HAP-1 (cell line): ENCODE data around the gene LY6G6C.
A peak's percentile ranks its signal among the peaks of the same experiment; 100 is the strongest.
"Not testable (repeated sequence)": the region's sequence is repeated elsewhere in the genome, so short reads cannot be mapped to it uniquely, and the experiment has no call there.

Source experiments
- DNase-seq, 2 experiments: peaks; one replicate each; pipeline ENCODE4 v3.0.0-alpha.2; 2016 to 2020; ENCODE audit warnings: low spot score in 2 of 2
- H3K27me3 ChIP-seq: fragments of 250-450 bp; sonication (Bioruptor Pico); 2 replicates; pipeline ENCODE4 v1.5.1; 2020; ENCODE audit warnings: low read depth, mild to moderate bottlenecking, moderate library complexity
- H3K36me3 ChIP-seq: fragments of 250-450 bp; sonication (Bioruptor Pico); replicated peaks from 2 replicates; pipeline ENCODE4 v1.5.1; 2020; ENCODE audit warnings: mild to moderate bottlenecking
- H3K4me1 ChIP-seq: fragments of 250-450 bp; sonication (Bioruptor Pico); 2 replicates; pipeline ENCODE4 v1.5.1; 2020; ENCODE audit warnings: mild to moderate bottlenecking
- H3K4me3 ChIP-seq: fragments of 250-450 bp; sonication (Bioruptor Pico); 2 replicates; pipeline ENCODE4 v1.5.1; 2020; ENCODE audit warnings: mild to moderate bottlenecking, moderate library complexity
- H3K9me3 ChIP-seq: fragments of 250-450 bp; sonication (Bioruptor Pico); 2 replicates; pipeline ENCODE4 v1.5.1; 2020; ENCODE audit warnings: mild to moderate bottlenecking, moderate library complexity
- in situ Hi-C: fragments of 300-500 bp; cut with MboI; formaldehyde crosslinking; loops from 3 replicates; pipeline ENCODE4 v1.14.3; 2020; ENCODE audit warnings: low sequenced_read_pairs, inconsistent platforms, mixed read lengths

The LY6G6C gene

GRCh38 chr6:31713991-31714684 is 7.4 kb downstream of the LY6G6C start:
- H3K36me3 ChIP-seq = no peaks in the 10 kb centered on the region
- in situ Hi-C loops = no loop called here
- H3K4me3 ChIP-seq = no peak overlapping the region
- no peaks in the 10 kb centered on the region for H3K9me3 ChIP-seq
- peaks cover 7% of the 10 kb centered on the region for H3K4me1 ChIP-seq
- H3K27me3 ChIP-seq = no peaks in the 10 kb centered on the region
- peak; percentile 23 to 38 for DNase-seq

- DNase-seq = no peak
- Histone ChIP-seq H3K27me3 (no peaks in the 10 kb centered on the region), H3K4me1 (peaks cover 7% of the 10 kb centered on the region), H3K9me3 (no peaks in the 10 kb centered on the region), H3K4me3 (no peak overlapping the region), H3K36me3 (no peaks in the 10 kb centered on the region)
- in situ Hi-C loops = no loop called here
Observed at GRCh38 chr6:31713465-31713864, 8.1 kb downstream of the LY6G6C start.

- Histone ChIP-seq H3K36me3 (no peaks in the 10 kb centered on the region), H3K9me3 (no peaks in the 10 kb centered on the region), H3K4me1 (peaks cover 7% of the 10 kb centered on the region), H3K4me3 (no peak overlapping the region), H3K27me3 (no peaks in the 10 kb centered on the region)
- DNase-seq = no peak
- in situ Hi-C loops = no loop called here
Observed at GRCh38 chr6:31712296-31712695, 9.2 kb downstream of the LY6G6C start.

GRCh38 chr6:31711233-31711632 is 10.3 kb downstream of the LY6G6C start:
- in situ Hi-C loops = no loop called here
- DNase-seq = no peak

GRCh38 chr6:31710523-31711219 is 10.9 kb downstream of the LY6G6C start:
- Histone ChIP-seq H3K4me3 (no peak overlapping the region), H3K9me3 (no peaks in the 10 kb centered on the region), H3K4me1 (peaks cover 7% of the 10 kb centered on the region), H3K27me3 (no peaks in the 10 kb centered on the region), H3K36me3 (no peaks in the 10 kb centered on the region)
- DNase-seq = no peak
- in situ Hi-C loops = no loop called here

More at GRCh38 chr6:31711233-31711632, 10.3 kb downstream of the LY6G6C start:
- H3K9me3 ChIP-seq = no peaks in the 10 kb centered on the region
- H3K4me3 ChIP-seq = no peak overlapping the region
- no peaks in the 10 kb centered on the region for H3K36me3 ChIP-seq
- no peaks in the 10 kb centered on the region for H3K27me3 ChIP-seq
- peaks cover 7% of the 10 kb centered on the region for H3K4me1 ChIP-seq

GRCh38 chr6:31709157-31709556 is 12.4 kb downstream of the LY6G6C start:
- in situ Hi-C loops, H3K4me3 ChIP-seq, DNase-seq, H3K9me3 ChIP-seq, H3K27me3 ChIP-seq, H3K4me1 ChIP-seq, H3K36me3 ChIP-seq: not testable (repeated sequence)

GRCh38 chr6:31708224-31708623 is 13.3 kb downstream of the LY6G6C start:
- no peak overlapping the region for H3K4me3 ChIP-seq
- DNase-seq = no peak
- H3K27me3 ChIP-seq = no peaks in the 10 kb centered on the region
- in situ Hi-C loops = no loop called here
- peaks cover 6% of the 10 kb centered on the region for H3K4me1 ChIP-seq
- H3K36me3 ChIP-seq = no peaks in the 10 kb centered on the region
- H3K9me3 ChIP-seq = no peaks in the 10 kb centered on the region

- H3K4me1 ChIP-seq = peaks cover 6% of the 10 kb centered on the region
- in situ Hi-C loops = no loop called here
- H3K27me3 ChIP-seq = no peaks in the 10 kb centered on the region
- DNase-seq = no peak
- H3K36me3 ChIP-seq = no peaks in the 10 kb centered on the region
- no peaks in the 10 kb centered on the region for H3K9me3 ChIP-seq
- no peak overlapping the region for H3K4me3 ChIP-seq
Observed at GRCh38 chr6:31707701-31708100, 13.8 kb downstream of the LY6G6C start.

GRCh38 chr6:31706599-31706998 is 14.9 kb downstream of the LY6G6C start, which contains the start of gene LY6G6F:
TSS of gene LY6G6F (plus strand) at chr6:31706866. CDS start at chr6:31706907, 41 bp downstream.
- no peak within 1 kb of the TSS for H3K4me3 ChIP-seq
- no peaks in the 10 kb centered on the region for H3K36me3 ChIP-seq
- H3K4me1 ChIP-seq = peaks cover 10% of the 10 kb centered on the region
- H3K27me3 ChIP-seq = no peaks in the 10 kb centered on the region
- no peaks in the 10 kb centered on the region for H3K9me3 ChIP-seq
- no peak for DNase-seq
- in situ Hi-C loops = no loop called here

- Histone ChIP-seq H3K4me1 (peaks cover 13% of the 10 kb centered on the region), H3K36me3 (no peaks in the 10 kb centered on the region), H3K9me3 (no peaks in the 10 kb centered on the region), H3K4me3 (no peak overlapping the region), H3K27me3 (no peaks in the 10 kb centered on the region)
- DNase-seq = no peak
- in situ Hi-C loops = no loop called here
Observed at GRCh38 chr6:31705931-31706330, 15.6 kb downstream of the LY6G6C start.

- DNase-seq = peak; percentile 97 to 99
- in situ Hi-C loops = no loop called here
- Histone ChIP-seq H3K9me3 (no peaks in the 10 kb centered on the region), H3K36me3 (peaks cover 7% of the 10 kb centered on the region), H3K27me3 (no peaks in the 10 kb centered on the region), H3K4me1 (peaks cover 13% of the 10 kb centered on the region), H3K4me3 (peak within 1 kb of the TSS; percentile 90)
Observed at GRCh38 chr6:31702819-31703716, 18.5 kb downstream of the LY6G6C start, which contains the start of gene ABHD16A. TSS of gene ABHD16A (minus strand) at chr6:31703324. CDS start at chr6:31703281, 43 bp downstream.

- in situ Hi-C loops = no loop called here
- DNase-seq = no peak
- Histone ChIP-seq H3K36me3 (peaks cover 7% of the 10 kb centered on the region), H3K9me3 (no peaks in the 10 kb centered on the region), H3K4me1 (peaks cover 13% of the 10 kb centered on the region), H3K4me3 (peak overlapping the region; percentile 90), H3K27me3 (no peaks in the 10 kb centered on the region)
Observed at GRCh38 chr6:31702405-31702818, 19.1 kb downstream of the LY6G6C start.

GRCh38 chr6:31701666-31702404 is 19.7 kb downstream of the LY6G6C start:
- no peak for DNase-seq
- in situ Hi-C loops = no loop called here

More at GRCh38 chr6:31701666-31702404, 19.7 kb downstream of the LY6G6C start:
- H3K4me1 ChIP-seq = peaks cover 13% of the 10 kb centered on the region
- H3K9me3 ChIP-seq = no peaks in the 10 kb centered on the region
- H3K4me3 ChIP-seq = peak overlapping the region; percentile 90
- H3K36me3 ChIP-seq = peaks cover 10% of the 10 kb centered on the region
- H3K27me3 ChIP-seq = no peaks in the 10 kb centered on the region
